ENCODE measurements around the gene SMTN.

The SMTN gene

GRCh38 chr22:31119026-31119717 is 38.1 kb downstream of the SMTN start:
- TF ChIP-seq ZNF274 (IDR thresholded peaks at IDR 0.05; ENCODE audit: low read depth, low read length) = no peak
- no peak overlapping the region for H3K4me3 ChIP-seq (ENCODE audit: low read length)

DNA sequence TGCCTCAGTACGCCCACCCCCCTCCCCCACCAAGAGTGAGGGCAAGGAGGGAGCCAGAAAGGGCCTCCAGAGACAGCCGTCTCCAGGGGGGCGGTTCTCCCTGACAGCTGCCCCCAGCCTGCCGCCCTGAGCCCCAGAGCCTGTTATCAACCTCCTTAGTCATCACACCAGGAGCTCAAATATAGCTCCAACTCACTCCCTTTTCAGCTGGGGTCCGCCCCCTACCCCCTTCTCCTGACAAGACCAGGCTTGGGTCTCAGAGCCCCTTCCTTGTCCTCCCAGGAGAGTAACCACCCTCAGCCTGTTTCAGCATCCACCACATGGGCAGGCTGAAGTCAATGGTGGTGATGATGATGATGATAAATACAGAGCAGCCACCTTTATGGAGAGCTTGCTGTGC is 39.1 kb downstream of the SMTN start:
- H3K4me3 ChIP-seq (ENCODE audit: low read length) = no peak overlapping the region
- no peak for TF ChIP-seq ZNF274 (IDR thresholded peaks at IDR 0.05; ENCODE audit: low read depth, low read length)

DNA sequence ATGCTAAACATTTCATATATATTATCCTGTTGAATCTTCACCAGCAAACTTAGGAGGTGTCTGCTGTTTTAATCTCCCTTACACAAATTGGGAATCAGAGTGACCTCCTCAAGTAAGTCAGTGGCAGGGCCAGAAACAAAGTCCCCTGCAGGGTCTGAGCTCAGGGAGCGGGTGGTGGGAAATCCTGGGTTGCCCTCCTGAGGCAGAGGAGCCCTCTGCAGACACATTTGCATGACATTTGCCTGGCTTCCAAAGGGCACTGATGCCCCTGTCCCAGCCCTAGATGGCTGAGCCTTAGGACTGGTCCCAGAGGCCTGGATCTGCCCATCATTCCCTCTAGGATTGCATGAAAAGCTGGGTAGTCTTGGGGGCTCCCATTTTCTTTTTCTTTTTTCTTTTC is 39.5 kb downstream of the SMTN start:
- no peak overlapping the region for H3K4me3 ChIP-seq (ENCODE audit: low read length)
- TF ChIP-seq ZNF274 (IDR thresholded peaks at IDR 0.05; ENCODE audit: low read depth, low read length) = no peak

DNA sequence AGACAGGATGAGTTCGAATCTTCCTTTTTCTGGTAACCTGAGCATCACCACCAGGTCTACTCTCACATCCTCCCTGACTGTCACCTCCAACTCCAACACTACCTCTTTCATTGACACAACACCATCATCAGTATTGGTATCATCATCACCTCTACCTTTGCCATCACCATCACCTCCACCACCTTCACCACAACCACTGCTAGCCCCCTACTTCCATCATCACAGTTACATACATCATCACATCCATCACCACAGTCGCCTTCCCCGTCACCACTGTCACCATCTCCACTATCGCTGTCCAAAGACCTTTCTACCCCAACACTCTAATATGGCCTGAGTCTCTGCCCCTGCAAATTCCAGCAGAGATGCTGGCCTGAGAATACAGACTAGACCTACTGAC is 40.3 kb downstream of the SMTN start:
- TF ChIP-seq ZNF274 (IDR thresholded peaks at IDR 0.05; ENCODE audit: low read depth, low read length) = no peak

GRCh38 chr22:31122196-31122531 is 41.0 kb downstream of the SMTN start:
- no peak for TF ChIP-seq ZNF274 (IDR thresholded peaks at IDR 0.05; ENCODE audit: low read depth, low read length)
- no peak overlapping the region for H3K4me3 ChIP-seq (ENCODE audit: low read length)

More for the DNA sequence above, 40.3 kb downstream of the SMTN start:
- no peak overlapping the region for H3K4me3 ChIP-seq (ENCODE audit: low read length)

DNA sequence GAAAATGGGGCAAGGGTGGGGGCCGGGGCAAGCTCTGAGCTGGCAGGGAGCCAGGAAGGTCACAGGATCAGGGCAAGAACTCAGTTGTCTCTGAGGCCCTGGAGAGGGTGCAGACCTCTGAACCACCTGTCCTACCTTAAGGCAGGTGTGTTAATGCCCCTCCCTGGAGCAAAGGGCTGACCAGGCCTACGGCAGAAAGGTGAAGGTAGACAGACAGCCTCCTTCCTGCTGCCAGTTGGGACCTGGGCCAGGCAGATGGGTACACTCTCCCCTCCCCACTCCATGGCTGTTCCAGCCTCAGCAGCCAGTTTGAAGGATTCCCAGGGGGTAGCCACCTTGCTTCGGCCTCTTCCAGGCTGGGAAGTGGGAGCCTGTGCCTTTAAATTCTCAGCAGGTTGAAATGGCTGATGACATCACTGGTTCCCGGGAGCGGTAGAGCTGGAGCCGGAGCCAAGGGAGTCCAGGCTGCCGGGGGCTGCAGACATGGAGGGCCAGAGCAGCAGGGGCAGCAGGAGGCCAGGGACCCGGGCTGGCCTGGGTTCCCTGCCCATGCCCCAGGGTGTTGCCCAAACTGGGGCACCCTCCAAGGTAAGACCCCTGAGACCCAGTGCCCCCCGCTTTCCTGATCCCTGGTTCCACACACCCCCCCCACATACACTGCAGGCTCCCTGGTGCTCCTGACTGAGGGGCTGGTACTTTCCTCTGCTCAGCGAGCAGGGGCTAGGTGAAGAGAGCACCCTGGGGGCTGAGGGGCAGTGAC is 41.6 kb downstream of the SMTN start, which contains the start of gene INPP5J:
TSS of gene INPP5J (plus strand) at position 435 of the 760 bp plus-strand sequence. CDS start at position 484, 49 bp downstream.
- TF ChIP-seq ZNF274 (IDR thresholded peaks at IDR 0.05; ENCODE audit: low read depth, low read length) = no peak
- H3K4me3 ChIP-seq (ENCODE audit: low read length) = no peak within 1 kb of the TSS; the same call in 1 of the 2 replicates

DNA sequence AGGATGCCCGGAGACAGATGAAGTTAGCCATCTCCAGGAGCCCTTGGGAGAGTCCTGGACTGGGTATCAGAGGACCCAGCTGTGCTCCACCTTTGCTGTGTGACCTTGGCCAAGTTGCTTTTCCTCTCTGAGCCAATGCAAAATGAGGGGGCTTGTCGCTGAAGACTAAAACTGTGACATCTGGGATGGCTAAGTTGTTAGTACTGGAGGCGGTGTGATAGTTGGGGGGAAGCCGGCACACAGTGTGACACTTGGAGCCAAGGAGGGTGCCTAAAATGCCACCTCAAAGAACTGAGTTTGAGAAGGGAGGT is 42.1 kb downstream of the SMTN start:
- TF ChIP-seq ZNF274 (IDR thresholded peaks at IDR 0.05; ENCODE audit: low read depth, low read length) = no peak
- H3K4me3 ChIP-seq (ENCODE audit: low read length) = no peak overlapping the region; the same call in 1 of the 2 replicates

DNA sequence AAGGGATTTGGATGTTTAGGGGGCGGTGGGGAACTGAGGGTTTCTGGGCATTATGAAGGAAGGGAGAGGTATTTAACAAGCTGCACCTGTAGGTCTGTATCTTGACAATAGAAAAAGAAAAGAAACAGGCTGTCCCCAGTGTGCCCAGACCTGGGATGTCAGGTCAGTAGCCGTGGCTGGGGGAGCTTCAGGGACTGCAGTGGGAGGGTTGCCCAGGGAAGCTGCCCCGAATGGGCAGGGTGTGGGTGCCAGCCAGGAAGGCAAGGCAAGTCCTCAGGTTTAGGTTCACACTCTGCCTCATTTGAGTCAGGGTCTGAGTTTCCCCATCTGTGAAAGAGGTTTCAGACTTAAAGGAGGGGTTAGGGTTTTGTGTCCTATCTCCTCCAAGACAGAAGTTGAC is 43.2 kb downstream of the SMTN start:
- no peak overlapping the region for H3K4me3 ChIP-seq (ENCODE audit: low read length)
- no peak for TF ChIP-seq ZNF274 (IDR thresholded peaks at IDR 0.05; ENCODE audit: low read depth, low read length)

GRCh38 chr22:31124811-31125465 is 43.8 kb downstream of the SMTN start:
- no peak overlapping the region for H3K4me3 ChIP-seq (ENCODE audit: low read length)
- TF ChIP-seq ZNF274 (IDR thresholded peaks at IDR 0.05; ENCODE audit: low read depth, low read length) = no peak

- no peak overlapping the region for H3K4me3 ChIP-seq (ENCODE audit: low read length)
- no peak for TF ChIP-seq ZNF274 (IDR thresholded peaks at IDR 0.05; ENCODE audit: low read depth, low read length)
Observed at GRCh38 chr22:31125521-31126117, 44.5 kb downstream of the SMTN start.

DNA sequence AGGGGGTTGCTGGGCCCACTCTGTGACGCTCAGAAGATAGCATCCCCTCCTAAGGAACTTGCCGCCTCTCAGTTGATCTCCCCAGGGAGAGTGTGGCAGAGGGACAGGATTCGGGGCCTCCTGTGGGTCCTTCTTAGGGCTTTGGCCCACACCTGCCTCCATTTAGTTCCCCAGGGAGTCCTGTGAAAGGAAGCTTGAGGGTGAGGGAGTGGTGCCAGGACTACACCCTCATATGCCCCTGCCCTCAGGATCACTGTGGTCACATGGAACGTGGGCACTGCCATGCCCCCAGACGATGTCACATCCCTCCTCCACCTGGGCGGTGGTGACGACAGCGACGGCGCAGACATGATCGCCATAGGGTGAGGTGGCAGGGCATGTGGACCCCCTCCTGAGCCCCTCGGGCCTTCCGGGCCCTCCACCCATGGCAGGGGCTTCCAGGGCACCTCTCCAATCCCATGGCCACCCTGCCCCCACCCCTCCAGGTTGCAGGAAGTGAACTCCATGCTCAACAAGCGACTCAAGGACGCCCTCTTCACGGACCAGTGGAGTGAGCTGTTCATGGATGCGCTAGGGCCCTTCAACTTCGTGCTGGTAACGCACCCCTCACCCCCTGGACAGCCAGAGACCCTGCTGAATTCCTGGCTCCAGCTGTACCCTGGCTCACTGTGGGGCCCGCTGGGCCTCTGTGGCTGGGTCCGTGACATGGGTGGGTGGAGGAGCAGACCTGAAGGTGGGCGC is 45.2 kb downstream of the SMTN start:
- H3K4me3 ChIP-seq (ENCODE audit: low read length) = no peak overlapping the region
- TF ChIP-seq ZNF274 (IDR thresholded peaks at IDR 0.05; ENCODE audit: low read depth, low read length) = no peak

DNA sequence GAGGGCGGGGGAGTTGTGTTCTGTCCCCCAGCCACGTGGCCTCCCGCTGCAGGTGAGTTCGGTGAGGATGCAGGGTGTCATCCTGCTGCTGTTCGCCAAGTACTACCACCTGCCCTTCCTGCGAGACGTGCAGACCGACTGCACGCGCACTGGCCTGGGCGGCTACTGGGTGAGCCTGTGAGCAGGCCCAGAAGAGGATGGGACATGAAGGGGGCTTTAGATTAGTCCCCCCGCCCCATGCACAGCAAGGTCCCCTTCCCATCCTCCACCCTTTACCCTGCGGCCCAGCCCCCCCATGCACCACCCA is 45.7 kb downstream of the SMTN start:
- no peak for TF ChIP-seq ZNF274 (IDR thresholded peaks at IDR 0.05; ENCODE audit: low read depth, low read length)
- H3K4me3 ChIP-seq (ENCODE audit: low read length) = no peak overlapping the region

- no peak overlapping the region for H3K4me3 ChIP-seq (ENCODE audit: low read length)
- no peak for TF ChIP-seq ZNF274 (IDR thresholded peaks at IDR 0.05; ENCODE audit: low read depth, low read length)
Observed at GRCh38 chr22:31127181-31127772, 46.2 kb downstream of the SMTN start.

GRCh38 chr22:31128156-31128555 is 47.0 kb downstream of the SMTN start:
- TF ChIP-seq ZNF274 (IDR thresholded peaks at IDR 0.05; ENCODE audit: low read depth, low read length) = no peak
- no peak overlapping the region for H3K4me3 ChIP-seq (ENCODE audit: low read length)
